ENCODE measurements around the gene CPNE4. TPM values are rescaled to one million over a fixed set of nuclear protein-coding genes. Genes with fewer than 3 reads are reported as not detected.

Gene CPNE4
- total and polyA plus RNA-seq, 2 donors from 2014 or later: 0.79 to 1.2 TPM

GRCh38 chr3:131546441-131546840 lies 488.4 kb downstream of the CPNE4 start:
- H3K27ac ChIP-seq (ENCODE audit: low read depth in 2 of 2, low read length in 2 of 2): no peak overlapping the region
- intact Hi-C loops (cut with DNase I): no loop called here
- no peaks in the 10 kb centered on the region for H3K4me1 ChIP-seq (ENCODE audit: control insufficient read depth in 2 of 3, insufficient read depth in 2 of 3, low read depth in 1 of 3, low read length in 3 of 3)
- H3K9me3 ChIP-seq (ENCODE audit: control insufficient read depth in 2 of 3, insufficient read depth in 1 of 3, low read length in 3 of 3): no peaks in the 10 kb centered on the region
- TF ChIP-seq, protein P1, sequence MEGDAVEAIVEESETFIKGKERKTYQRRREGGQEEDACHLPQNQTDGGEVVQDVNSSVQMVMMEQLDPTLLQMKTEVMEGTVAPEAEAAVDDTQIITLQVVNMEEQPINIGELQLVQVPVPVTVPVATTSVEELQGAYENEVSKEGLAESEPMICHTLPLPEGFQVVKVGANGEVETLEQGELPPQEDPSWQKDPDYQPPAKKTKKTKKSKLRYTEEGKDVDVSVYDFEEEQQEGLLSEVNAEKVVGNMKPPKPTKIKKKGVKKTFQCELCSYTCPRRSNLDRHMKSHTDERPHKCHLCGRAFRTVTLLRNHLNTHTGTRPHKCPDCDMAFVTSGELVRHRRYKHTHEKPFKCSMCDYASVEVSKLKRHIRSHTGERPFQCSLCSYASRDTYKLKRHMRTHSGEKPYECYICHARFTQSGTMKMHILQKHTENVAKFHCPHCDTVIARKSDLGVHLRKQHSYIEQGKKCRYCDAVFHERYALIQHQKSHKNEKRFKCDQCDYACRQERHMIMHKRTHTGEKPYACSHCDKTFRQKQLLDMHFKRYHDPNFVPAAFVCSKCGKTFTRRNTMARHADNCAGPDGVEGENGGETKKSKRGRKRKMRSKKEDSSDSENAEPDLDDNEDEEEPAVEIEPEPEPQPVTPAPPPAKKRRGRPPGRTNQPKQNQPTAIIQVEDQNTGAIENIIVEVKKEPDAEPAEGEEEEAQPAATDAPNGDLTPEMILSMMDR (IDR thresholded peaks at IDR 0.05; ENCODE audit: borderline replicate concordance, extremely low read depth, insufficient read depth): no peak
- H3K9ac ChIP-seq (ENCODE audit: low read length in 3 of 3): no peak overlapping the region
- no peaks in the 10 kb centered on the region for H3K27me3 ChIP-seq (ENCODE audit: control insufficient read depth, insufficient read depth, low read length)
- no peak overlapping the region for H3K4me3 ChIP-seq (ENCODE audit: low read length in 3 of 3)
- DNase-seq (no peak), FAIRE-seq (no peak)
- H3K36me3 ChIP-seq (ENCODE audit: control insufficient read depth in 2 of 3, insufficient read depth in 3 of 3, low read length in 3 of 3): no peaks in the 10 kb centered on the region

DNA sequence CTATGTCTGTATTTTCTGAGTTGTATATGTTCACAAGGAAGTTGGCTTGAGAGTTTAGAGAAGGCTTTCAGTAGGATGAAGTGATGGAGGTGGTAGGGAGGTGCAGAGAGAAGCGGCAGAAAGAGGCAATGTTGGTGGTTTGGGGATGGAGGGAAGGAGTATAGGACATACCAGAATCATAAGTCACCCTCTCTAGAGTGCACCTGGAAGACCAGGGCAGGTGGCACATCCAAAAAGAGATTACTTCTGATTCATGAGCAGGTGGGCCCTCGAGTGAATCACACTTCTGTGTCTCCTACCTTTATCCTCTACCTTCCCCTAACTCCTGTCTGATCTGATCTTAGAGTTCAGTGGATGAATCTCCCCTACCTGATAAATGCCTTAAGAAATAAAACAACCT lies 490.3 kb downstream of the CPNE4 start:
- Histone ChIP-seq H3K4me1 (ENCODE audit: control insufficient read depth in 2 of 3, insufficient read depth in 2 of 3, low read depth in 1 of 3, low read length in 3 of 3) (no peaks in the 10 kb centered on the region), H3K36me3 (ENCODE audit: control insufficient read depth in 2 of 3, insufficient read depth in 3 of 3, low read length in 3 of 3) (no peaks in the 10 kb centered on the region), H3K27ac (ENCODE audit: low read depth in 2 of 2, low read length in 2 of 2) (no peak overlapping the region), H3K27me3 (ENCODE audit: control insufficient read depth, insufficient read depth, low read length) (no peaks in the 10 kb centered on the region), H3K9me3 (ENCODE audit: control insufficient read depth in 2 of 3, insufficient read depth in 1 of 3, low read length in 3 of 3) (no peaks in the 10 kb centered on the region), H3K9ac (ENCODE audit: low read length in 3 of 3) (no peak overlapping the region), H3K4me3 (ENCODE audit: low read length in 3 of 3) (no peak overlapping the region)
- DNase-seq: no peak
- intact Hi-C loops (cut with DNase I): no loop called here
- no peak for FAIRE-seq
- TF ChIP-seq, protein P1 (IDR thresholded peaks at IDR 0.05; ENCODE audit: borderline replicate concordance, extremely low read depth, insufficient read depth): no peak

DNA sequence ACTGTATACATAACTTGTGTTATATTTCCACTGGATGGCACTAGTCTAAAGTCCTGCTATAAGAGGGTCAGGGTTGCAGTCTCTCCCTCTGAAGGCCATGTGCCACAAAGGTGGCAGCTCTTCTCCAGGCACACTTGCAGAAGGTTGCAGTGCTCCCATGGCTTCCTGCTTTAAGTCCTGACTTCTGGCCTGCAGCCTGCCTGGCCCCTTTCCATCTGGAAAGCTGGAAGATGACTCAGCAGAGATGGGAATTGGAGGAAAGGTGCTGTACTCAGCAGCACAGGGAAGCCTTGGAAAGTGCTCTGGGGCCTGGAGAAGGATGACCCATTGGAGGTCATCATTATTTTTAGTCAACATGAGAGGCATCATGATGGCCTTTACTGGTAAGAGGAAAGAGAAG lies 491.1 kb downstream of the CPNE4 start:
- FAIRE-seq (no peak), DNase-seq (peak in 2 of 5 donors; percentile 20 to 61)
- H3K9me3 ChIP-seq (ENCODE audit: control insufficient read depth in 2 of 3, insufficient read depth in 1 of 3, low read length in 3 of 3): no peaks in the 10 kb centered on the region
- H3K27ac ChIP-seq (ENCODE audit: low read depth in 2 of 2, low read length in 2 of 2): no peak overlapping the region
- H3K27me3 ChIP-seq (ENCODE audit: control insufficient read depth, insufficient read depth, low read length): no peaks in the 10 kb centered on the region
- intact Hi-C loops (cut with DNase I): no loop called here
- TF ChIP-seq, protein P1 (IDR thresholded peaks at IDR 0.05; ENCODE audit: borderline replicate concordance, extremely low read depth, insufficient read depth): no peak
- H3K4me3 ChIP-seq (ENCODE audit: low read length in 3 of 3): no peak overlapping the region
- no peak overlapping the region for H3K9ac ChIP-seq (ENCODE audit: low read length in 3 of 3)
- H3K4me1 ChIP-seq (ENCODE audit: control insufficient read depth in 2 of 3, insufficient read depth in 2 of 3, low read depth in 1 of 3, low read length in 3 of 3): no peaks in the 10 kb centered on the region
- H3K36me3 ChIP-seq (ENCODE audit: control insufficient read depth in 2 of 3, insufficient read depth in 3 of 3, low read length in 3 of 3): no peaks in the 10 kb centered on the region

GRCh38 chr3:131541288-131541687 lies 493.5 kb downstream of the CPNE4 start:
- Histone ChIP-seq H3K9me3 (ENCODE audit: control insufficient read depth in 2 of 3, insufficient read depth in 1 of 3, low read length in 3 of 3) (no peaks in the 10 kb centered on the region), H3K36me3 (ENCODE audit: control insufficient read depth in 2 of 3, insufficient read depth in 3 of 3, low read length in 3 of 3) (no peaks in the 10 kb centered on the region), H3K27me3 (ENCODE audit: control insufficient read depth, insufficient read depth, low read length) (no peaks in the 10 kb centered on the region), H3K9ac (ENCODE audit: low read length in 3 of 3) (no peak overlapping the region), H3K4me3 (ENCODE audit: low read length in 3 of 3) (no peak overlapping the region), H3K27ac (ENCODE audit: low read depth in 2 of 2, low read length in 2 of 2) (no peak overlapping the region), H3K4me1 (ENCODE audit: control insufficient read depth in 2 of 3, insufficient read depth in 2 of 3, low read depth in 1 of 3, low read length in 3 of 3) (no peaks in the 10 kb centered on the region)
- intact Hi-C loops (cut with DNase I): no loop called here
- peak in 1 of 5 donors; percentile 22 for DNase-seq
- TF ChIP-seq, protein P1 (IDR thresholded peaks at IDR 0.05; ENCODE audit: borderline replicate concordance, extremely low read depth, insufficient read depth): no peak
- FAIRE-seq: no peak

Measured in kidney (tissue), 14 donors.